GM21619 (cell line): ENCODE data around the gene ZSCAN10.
"Not testable (repeated sequence)": the region's sequence is repeated elsewhere in the genome, so short reads cannot be mapped to it uniquely, and the experiment has no call there.

Experiments used
- ATAC-seq: cut with Tn5 transposase; IDR thresholded peaks from one replicate; pipeline ENCODE4 v1.9.1; 2021; ENCODE audit not compliant: unreplicated experiment

The ZSCAN10 gene

GRCh38 chr16:3086596-3087242 lies 12.4 kb downstream of the ZSCAN10 start:
- ATAC-seq, result no peak

- ATAC-seq, result no peak
Observed at GRCh38 chr16:3085868-3086595, 13.1 kb downstream of the ZSCAN10 start.

- ATAC-seq, result no peak
Observed at GRCh38 chr16:3084969-3085670, 14.0 kb downstream of the ZSCAN10 start.

GRCh38 chr16:3084491-3084890 lies 14.6 kb downstream of the ZSCAN10 start:
- no peak for ATAC-seq

GRCh38 chr16:3083408-3083807 lies 15.7 kb downstream of the ZSCAN10 start:
- ATAC-seq, result not testable (repeated sequence)

- ATAC-seq, result not testable (repeated sequence)
Observed at GRCh38 chr16:3081957-3082356, 17.1 kb downstream of the ZSCAN10 start.

- no peak for ATAC-seq
Observed at GRCh38 chr16:3080024-3080423, 19.1 kb downstream of the ZSCAN10 start.

- ATAC-seq, result no peak
Observed at GRCh38 chr16:3076577-3076976, 22.5 kb downstream of the ZSCAN10 start.

- not testable (repeated sequence) for ATAC-seq
Observed at GRCh38 chr16:3075946-3076345, 23.1 kb downstream of the ZSCAN10 start.

GRCh38 chr16:3075523-3075915 lies 23.6 kb downstream of the ZSCAN10 start:
- no peak for ATAC-seq

GRCh38 chr16:3074860-3075522 lies 24.1 kb downstream of the ZSCAN10 start:
- ATAC-seq, result peak; percentile 64

GRCh38 chr16:3073448-3073847 lies 25.6 kb downstream of the ZSCAN10 start:
- ATAC-seq, result no peak

- ATAC-seq, result not testable (repeated sequence)
Observed at GRCh38 chr16:3072576-3073263, 26.4 kb downstream of the ZSCAN10 start.

GRCh38 chr16:3072148-3072547 lies 26.9 kb downstream of the ZSCAN10 start:
- not testable (repeated sequence) for ATAC-seq

- no peak for ATAC-seq
Observed at GRCh38 chr16:3071655-3072054, 27.4 kb downstream of the ZSCAN10 start.

- ATAC-seq, result no peak
Observed at GRCh38 chr16:3070608-3071111, 28.4 kb downstream of the ZSCAN10 start.

GRCh38 chr16:3069146-3069545 lies 29.9 kb downstream of the ZSCAN10 start:
- ATAC-seq, result not testable (repeated sequence)

- no peak for ATAC-seq
Observed at GRCh38 chr16:3068487-3068886, 30.6 kb downstream of the ZSCAN10 start.

GRCh38 chr16:3066440-3066748 lies 32.7 kb downstream of the ZSCAN10 start:
- no peak for ATAC-seq

GRCh38 chr16:3065742-3066439 lies 33.2 kb downstream of the ZSCAN10 start:
- no peak for ATAC-seq
